Measurements from ENCODE around the gene PTCD1.

The PTCD1 gene, protein sequence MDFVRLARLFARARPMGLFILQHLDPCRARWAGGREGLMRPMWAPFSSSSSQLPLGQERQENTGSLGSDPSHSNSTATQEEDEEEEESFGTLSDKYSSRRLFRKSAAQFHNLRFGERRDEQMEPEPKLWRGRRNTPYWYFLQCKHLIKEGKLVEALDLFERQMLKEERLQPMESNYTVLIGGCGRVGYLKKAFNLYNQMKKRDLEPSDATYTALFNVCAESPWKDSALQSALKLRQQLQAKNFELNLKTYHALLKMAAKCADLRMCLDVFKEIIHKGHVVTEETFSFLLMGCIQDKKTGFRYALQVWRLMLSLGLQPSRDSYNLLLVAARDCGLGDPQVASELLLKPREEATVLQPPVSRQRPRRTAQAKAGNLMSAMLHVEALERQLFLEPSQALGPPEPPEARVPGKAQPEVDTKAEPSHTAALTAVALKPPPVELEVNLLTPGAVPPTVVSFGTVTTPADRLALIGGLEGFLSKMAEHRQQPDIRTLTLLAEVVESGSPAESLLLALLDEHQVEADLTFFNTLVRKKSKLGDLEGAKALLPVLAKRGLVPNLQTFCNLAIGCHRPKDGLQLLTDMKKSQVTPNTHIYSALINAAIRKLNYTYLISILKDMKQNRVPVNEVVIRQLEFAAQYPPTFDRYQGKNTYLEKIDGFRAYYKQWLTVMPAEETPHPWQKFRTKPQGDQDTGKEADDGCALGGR

DNA sequence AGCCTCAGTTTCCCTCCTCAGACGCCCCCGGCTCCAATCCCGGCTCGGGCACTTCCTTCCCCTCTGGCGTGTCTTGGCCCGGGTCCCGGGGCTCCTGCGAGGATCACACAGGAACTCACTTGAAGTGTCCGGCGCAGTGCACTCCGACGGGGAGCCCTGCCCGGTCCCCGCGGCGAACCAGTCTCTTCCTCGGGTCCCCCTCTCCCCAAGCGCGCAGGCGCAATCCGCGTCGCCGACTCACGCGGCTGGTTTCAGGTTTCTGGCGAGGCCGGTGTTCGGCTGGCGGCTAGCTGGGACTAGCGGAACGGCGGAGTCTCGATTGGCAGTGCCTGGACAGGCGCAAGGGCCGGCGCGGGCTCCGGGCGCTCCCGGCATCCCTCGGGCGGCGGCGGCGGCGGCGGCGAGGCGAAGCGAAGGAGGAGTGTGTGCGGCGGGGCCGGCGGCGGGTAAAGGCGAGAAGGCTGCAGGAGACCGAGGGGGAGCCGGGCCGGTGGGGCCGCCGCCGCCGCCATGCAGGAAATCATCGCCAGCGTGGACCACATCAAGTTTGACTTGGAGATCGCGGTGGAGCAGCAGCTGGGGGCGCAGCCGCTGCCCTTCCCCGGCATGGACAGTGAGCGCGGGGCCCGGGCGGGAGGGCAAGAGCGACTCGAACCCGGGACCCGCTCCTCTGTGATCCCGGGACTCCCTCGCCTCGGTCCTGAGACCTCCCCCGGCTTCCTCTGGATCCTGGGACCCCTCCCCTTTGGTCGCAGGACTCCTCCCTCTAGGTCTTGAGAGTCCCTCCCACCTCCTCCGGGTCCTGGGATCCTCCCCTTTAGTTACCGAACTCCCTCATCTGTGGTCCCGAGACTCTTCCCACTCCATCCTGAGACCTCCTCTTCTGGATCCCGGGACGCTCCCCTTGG lies at the start of gene PTCD1, which contains the start of gene CPSF4:
TSS of gene PTCD1 (minus strand) at position 226 of the 908 bp plus-strand sequence. CDS start 3,556 bp downstream, outside the sequence.
TSS of gene CPSF4 (plus strand) at position 371 of the 908 bp plus-strand sequence. CDS start at position 511, 140 bp downstream.
- DNase-seq: peak; percentile 92

DNA sequence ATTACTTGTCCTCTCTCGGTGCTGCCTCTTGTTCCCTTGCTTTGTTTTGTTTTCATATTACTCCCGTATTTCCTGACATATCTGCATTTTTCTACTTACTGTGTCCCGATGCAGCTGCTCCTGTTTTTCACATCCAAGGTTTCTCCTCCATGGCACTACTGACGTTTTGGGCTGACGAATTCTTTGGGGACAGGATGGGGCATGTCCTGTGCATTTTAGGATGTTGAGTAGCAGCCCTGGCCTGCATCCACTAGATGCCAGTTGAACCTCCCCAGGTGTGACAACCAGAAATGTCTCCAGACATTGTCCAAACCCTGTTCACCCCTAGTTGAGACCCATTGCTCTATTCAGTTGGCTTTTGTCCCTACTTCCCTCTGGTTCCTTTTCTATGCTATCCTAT lies 46.5 kb upstream of the PTCD1 start:
- DNase-seq: no peak

DNA sequence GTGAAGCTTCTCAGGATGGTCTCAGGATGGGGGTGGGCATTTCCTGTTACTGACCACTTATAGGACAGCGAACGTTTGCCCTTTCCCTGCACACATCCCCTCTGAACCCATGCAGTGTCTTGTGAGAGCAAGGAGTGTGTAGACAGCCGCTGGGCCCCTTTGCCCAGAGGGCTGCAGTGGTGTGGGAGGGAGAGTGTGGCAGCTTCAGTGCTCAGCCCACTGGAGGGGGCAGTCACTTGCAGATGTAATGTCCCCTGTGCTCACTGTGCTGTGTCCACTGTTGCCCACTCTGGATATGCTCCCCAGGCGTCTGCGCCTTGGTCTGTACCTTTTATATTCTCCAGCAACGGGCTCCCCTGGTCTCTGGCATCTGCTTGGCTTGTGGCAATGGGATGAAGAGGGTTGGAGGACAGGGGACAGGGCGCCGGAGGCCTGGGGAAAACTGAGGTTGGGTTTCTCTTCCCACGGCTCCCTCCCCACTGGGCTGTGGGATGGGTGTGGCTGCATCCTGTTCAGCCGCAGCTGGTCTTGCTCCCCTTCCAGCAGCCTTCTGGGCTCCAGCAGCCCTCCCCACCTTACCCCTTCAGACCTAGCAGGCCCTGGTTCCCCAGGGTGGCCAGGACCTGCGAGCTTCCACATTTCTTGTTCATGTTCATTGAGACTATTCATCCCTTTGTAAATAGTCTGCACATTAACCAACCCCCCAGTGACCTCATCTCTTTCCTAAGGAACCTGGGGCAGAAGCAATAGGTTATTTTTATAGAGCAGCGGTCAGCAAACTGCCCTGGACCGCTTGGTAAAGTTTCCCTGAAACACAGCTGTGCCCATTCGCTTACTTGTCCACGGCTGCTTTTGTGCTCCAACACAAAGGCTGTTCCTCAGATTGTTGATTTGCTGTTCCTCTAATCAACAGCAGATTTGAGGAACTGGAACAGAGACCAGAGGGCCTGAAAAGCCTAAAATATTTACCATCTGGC lies 40.2 kb upstream of the PTCD1 start:
- DNase-seq: no peak

DNA sequence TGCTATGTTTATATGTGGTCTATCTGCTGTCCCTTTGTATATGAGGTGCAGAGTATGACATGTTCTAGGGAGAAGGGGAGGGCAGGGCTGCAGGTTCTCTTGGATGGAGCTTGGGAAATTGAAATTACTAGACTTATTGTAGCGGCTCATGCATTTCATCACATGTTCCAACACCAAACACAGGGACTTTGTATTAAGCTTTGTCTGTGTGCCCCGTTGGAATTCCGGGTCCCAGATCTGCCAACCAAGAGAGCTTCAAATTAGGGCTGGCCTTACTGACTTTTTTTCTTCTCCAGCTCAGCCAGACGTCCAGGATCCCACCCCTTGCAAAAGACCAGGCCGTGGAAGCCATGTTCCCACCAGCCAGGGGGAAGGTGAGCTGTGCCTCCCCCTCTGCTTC lies 37.5 kb upstream of the PTCD1 start:
- no peak for DNase-seq

DNA sequence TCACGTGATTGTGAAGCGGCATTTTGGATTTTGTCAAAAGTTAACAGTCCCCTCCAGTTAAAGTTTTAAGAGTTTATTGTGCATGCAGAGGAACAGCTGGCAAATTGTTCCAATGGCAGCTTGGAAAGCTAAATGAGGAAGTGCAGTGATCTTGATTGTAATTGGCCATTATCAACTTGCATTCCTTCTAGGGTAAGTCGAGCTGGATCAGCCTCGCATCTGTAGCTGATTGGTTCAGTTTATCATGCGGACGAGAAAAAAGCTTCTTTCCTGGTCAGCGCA lies 34.7 kb upstream of the PTCD1 start:
- no peak for DNase-seq

DNA sequence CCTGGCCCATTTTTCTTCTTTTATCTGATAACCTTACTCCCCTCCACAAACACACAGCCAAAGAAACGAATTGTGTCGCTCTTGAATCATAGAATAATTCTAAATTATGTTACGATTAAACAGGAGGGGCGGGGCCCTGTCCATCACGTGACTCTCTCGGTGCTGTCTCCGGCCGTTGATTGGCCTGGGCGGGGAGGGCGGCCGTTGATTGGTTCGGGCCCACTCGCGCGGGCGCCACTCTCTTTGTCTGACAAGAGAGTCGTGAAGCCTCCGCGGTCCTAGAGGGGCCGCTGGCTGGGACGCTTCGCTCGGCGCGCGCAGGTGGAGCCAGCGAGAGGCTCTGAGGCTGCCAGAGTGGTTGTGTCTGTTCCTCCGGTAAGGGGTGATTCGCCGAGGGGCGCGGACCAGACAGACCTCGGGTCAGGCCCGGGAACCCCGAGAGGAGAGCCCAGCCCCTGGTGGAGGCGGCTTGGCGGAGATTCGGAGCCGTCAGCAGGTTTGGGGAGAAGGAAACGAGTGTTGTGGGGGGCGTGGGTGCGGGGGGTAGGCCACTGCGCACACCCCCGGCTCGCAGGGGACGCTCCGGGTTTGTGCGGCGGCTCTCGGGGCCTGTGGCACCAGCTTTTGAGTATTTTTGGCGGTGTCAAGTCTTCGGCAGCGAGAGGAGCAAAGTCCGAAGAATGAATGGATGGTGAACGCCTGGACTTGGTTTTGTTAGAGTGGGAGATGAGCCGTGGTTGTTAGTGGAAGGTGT lies 34.1 kb upstream of the PTCD1 start, which contains the start of gene ZNF789:
TSS of gene ZNF789 (plus strand) at position 330 of the 754 bp plus-strand sequence. CDS start 3,567 bp downstream, outside the sequence.
- DNase-seq: peak; percentile 97

DNA sequence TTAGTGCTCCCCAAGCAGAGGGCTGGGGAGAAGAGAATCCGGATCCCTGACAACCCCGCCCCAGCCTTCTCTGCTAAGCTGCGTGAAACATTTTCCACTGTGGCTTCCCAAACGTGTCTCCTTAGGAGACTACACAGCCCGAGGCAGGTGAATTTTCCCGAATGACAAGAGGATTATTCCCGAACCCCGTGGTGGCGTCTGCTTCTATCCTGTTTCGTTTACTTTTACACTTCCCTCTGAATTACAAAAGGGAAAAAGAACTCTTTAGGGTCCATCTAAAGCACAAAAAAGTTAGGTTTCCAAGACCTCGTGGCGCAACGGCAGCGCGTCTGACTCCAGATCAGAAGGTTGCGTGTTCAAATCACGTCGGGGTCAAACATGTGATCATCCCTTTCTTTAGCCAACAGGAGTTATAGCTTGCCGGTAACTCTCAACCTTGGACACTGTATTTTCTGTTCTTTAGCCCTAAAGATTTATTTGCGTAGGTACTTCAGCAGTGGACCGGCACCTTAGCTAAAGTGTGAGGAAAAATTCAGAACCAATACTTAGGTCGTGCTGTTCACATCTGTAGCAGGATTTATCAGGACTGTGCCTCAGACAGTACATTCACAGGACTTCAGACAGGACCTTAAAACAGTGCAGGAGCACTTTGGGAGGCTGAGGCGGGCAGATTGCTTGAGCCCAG lies 30.9 kb upstream of the PTCD1 start:
- DNase-seq: no peak

DNA sequence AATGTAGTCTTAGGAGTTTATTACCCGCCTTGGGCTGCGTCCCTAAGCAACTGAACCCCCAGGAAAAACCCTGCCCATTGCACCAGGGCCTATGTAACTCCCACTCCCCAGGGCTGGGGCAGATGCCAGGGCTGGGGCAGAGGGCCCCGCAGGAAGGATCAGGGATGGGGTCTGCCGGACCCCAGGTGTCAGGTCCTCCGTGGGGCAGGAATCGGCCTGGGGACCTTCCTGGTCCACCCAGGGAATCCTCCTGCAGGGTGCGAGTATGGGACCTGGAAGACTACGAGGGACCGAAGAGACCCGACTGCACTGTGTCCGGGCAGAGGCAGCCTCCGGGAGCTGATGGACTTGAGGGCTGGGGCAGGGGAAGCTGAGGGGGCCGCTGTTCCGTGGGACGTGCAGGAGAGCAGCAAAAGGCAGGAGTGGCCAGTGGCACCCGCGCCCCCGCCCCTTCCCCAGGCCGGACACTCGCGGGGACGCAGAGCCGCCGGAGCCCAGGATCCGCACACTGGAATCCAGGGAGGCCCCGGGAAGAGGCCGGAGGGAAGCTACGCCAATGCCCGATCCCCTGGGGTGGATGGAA lies 29.8 kb upstream of the PTCD1 start:
- DNase-seq: no peak

DNA sequence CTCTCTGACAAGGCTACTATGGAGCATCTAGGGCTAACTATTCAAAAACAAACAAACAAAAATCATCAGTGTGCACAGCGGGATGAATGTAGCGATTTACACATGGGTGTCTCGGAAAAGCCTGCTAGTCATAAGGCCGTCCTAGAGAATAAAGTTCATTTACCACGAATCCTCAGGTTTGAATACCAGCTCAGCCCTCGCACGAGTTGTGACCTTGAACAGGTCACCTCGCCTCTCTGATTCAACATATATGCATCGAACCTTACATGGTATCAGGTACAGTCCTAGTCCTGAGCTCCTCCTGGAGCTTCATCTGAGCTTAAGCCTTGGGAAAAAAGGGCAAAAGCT lies 26.8 kb upstream of the PTCD1 start:
- DNase-seq: no peak

DNA sequence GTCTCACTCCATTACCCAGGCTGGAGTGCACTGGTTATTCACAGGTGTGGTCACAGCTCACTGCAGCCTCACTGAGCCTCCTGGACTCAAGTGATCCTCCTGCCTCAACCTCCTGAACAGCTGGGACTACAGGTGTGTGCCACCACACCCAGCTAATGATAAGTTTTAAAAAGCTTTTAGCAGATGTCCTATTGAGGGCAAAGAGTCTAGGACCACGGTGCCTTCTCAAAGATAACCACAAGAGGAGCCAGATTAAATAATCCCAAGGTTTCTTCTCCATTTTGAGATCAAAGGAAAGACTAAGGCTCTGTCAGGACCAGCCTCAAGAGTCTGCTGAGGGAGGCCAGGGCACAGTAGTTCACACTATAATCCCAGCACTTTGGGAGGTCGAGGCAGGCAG lies 22.6 kb upstream of the PTCD1 start:
- DNase-seq: no peak

DNA sequence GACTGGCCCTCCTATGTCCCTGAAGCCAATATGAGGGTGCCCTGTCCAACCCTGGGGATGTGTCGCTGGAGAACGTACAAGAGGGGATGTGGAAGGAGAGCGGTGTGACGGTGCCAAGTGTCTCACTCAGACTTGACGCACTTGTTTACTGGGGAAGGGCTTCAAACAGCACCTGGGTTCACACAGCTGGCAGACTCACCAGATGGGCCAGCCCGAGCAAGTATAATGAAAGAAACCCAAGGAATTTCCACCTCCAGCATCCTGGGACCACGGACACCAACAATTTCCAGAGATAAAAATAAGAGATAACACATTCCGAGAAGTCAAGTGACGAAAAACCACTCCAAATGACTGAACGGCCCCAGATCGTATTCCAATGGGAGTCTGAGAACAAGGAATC lies 22.1 kb upstream of the PTCD1 start:
- no peak for DNase-seq

DNA sequence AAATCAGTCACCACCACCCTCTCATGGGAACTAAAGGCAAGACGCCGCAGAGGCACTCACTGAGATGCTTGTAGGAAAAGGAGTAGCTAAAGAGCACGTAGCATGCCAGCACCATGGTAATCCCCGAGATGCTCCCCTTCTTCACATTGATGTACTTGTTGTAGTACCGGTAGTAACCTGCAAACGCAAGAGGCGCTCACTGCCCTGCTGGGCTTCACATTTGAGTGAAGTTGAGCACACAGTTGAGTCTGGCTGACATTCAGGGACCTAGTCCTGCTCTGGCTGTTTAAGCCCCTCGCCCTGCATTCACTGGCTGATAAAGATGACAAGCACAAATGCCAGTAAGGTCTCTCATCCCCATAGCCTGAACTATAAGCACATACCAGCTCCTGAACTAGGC lies 20.5 kb upstream of the PTCD1 start:
- no peak for DNase-seq

DNA sequence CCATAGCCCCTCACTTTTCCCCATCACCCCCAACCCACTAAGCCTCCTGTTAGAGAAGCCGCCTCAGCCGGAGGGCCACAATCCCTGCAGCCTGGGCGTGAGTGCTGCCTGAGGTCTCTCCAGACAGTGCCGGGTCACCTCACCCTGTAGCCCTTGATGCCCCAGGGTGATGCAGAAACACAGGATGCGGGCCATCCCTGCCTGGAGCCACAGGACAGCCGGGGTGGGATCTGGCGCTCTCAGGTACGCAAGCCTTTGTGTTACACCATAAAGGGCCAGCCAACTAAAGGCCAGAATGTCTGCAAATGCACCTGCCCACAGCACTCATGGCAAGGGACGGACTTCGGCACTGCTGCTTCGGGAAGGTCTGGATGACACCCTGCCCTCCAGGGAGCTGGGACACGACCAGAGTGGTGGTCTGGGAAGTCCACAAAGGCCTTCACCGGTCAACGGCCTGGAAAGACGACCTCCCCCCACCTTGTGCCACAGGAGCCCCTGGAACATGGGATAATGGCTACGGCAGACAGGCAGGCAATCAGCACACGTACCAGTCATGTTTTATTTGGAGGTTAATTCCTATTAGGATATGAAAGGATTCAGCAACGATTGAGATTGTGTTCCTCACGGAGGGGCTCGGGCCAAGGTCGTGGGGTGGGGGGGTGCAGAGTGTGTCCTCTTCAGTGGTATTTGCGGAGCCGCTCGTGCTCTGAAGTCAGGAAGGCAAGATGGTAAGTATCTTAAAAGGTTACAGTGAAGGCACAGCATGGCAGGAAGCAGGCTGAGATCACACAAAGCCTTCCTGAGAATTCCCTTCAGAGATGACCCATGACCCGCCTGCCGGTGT lies 19.3 kb upstream of the PTCD1 start:
- no peak for DNase-seq

DNA sequence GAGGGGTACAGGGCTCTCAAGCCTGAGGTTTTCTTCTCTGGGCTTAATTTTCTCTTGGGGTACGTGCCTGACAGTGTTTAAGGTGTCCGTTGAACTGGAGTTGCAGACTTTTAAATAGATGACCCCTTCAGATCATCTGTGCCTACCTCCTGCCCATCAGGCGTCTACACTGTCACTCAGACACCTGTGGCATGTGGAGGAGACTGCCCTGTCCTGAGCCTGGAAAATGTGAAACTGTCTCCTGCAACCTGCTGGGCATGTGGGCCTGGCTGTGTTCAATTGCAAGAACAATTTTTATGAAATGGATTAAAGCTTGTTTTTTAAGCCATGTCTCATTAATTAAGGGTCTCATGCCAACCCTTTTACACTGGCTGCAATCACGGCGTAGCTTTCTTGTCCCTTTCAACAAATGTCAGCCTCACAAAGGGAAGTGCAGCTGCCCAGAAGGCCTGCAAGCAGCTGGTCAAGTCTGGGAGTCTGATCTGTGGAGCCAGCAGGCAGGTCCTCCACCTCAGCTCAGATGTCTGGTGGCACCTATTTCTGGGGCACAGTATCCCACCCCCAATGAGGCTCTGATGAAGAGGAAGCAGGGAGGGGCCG lies 18.6 kb upstream of the PTCD1 start:
- no peak for DNase-seq

DNA sequence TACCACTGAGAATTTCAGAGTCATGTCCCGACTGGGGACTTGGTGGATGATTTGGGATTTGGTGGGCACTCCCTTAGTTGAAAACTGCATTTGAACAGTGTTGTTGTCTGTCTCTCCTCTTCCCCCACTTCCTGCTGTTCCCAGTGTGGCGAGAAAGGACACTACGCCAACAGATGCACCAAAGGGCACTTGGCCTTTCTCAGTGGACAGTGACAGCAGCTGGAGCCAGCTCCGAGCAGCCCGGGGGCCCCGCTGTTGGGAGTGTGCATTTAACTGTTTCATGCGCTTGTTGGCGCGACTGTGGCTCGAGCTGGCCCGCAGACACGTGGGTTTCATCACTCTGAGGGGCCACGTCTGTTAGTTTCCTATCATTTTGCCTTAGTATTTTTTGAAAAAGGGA lies 17.7 kb upstream of the PTCD1 start:
- DNase-seq: no peak

DNA sequence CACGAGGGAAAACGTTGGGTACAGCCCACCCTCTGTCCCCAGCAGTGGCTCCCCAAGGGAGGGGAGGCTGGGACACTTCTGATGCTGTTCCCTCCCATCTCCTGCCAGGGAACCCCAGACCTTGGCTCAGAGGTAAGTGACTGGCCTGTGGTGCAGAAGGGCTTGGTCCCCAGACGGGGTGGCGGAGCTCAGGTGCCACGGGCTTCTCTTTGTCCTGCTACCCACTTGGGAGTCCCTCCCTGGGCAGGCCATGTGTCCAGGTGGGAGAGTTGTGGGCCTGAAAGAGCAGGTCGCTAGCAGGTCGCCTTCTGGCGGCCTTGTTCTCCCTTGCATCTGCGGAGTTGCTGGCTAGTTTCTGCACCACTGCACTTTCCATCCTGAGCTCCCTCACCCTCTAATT lies 17.3 kb upstream of the PTCD1 start:
- DNase-seq: no peak

DNA sequence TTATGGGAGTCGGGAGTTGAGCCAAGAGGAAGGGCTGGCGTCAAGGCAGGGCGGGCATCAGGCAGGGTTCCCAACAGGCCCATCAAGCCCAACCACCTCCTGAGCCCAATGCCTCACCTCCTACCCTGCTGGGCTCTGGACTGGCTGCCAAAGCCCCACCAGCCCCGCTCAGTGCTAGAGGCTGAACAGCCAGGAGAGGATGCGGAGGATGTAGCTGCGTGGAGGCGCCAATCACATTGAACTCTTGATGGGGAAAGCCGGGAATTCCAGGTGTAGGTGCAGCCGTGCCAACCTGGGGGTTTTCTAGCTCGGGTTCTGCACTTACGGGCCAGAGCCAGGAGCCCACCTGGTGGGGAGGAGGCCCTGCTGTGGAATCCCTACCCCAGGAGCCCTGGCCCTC lies 14.5 kb upstream of the PTCD1 start:
- no peak for DNase-seq

DNA sequence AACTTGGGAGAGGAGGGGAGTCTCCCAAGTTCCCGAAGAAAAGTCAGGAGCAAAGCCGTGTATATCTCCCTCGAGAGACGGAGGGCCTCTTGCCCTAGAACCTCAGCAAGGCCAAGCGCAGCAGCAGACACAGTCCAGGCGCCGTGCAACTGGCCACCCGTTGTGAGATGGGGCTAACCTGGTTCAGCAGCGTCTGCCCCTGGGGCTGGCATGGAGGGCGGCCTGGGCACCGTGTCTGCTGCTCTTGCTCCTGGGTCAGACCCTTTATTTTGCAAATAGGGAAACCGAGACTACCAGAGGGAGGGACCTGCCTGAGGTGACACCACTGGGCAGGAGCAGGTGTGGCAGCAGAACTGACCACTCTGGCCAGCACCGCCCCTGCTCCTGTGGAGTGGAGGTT lies 13.9 kb upstream of the PTCD1 start:
- no peak for DNase-seq

DNA sequence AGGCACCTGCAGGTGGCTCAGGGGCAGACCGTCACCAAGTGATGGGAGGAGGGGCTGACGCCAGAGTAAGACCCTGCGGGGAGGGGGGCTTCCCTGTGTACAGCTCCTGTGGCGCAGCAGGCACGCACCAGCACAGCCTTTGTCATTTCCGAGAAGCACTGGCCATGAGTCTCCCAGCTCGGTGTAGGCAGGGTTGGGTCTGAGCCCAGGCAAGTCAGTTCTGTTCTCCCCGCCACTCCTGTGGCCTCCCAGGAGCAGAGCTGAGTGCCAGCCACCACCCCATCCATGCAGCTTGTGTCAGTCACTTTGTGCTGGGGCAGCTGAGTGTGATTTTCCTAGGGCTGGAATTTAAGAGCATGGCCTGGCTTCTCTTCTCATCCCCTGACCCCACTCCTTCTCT lies 13.3 kb upstream of the PTCD1 start:
- no peak for DNase-seq
